ENCODE results near the gene IL34.
A peak's percentile ranks its signal among the peaks of the same experiment; 100 is the strongest.

IL34 gene

DNA sequence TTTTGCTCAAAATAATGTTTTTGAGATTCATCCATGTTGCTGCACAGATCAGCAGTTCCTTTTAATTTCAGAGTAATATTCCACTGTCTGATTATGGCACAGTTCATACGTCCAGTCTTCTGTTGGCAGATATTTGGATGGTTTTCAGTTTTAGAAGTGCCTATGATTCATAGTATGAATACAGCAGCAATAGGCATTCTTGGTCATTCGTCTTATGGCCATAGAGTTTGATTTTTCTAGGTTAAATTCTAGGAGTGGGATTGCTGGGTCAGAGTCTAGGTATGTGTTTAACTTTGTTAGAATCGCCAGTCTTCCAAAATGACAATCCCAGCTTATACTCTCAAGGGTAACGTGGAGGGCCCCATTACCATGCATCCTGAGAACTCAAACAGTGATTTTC, 11.5 kb upstream of the IL34 start:
- Histone ChIP-seq H3K9me3 (ENCODE audit: insufficient read depth, low read length, severe bottlenecking) (no peaks in the 10 kb centered on the region), H3K36me3 (ENCODE audit: insufficient read depth, low read length) (no peaks in the 10 kb centered on the region), H2AFZ (ENCODE audit: low read depth, low read length) (no peak overlapping the region), H3K9ac (ENCODE audit: low read depth, low read length) (no peak overlapping the region), H3K4me3 (ENCODE audit: low read depth in 1 of 2, low read length in 2 of 2) (no peak overlapping the region), H4K20me1 (ENCODE audit: insufficient read depth, low read length) (no peaks in the 10 kb centered on the region), H3K27me3 (ENCODE audit: insufficient read depth, low read length, poor library complexity) (peaks cover 5% of the 10 kb centered on the region), H3K79me2 (ENCODE audit: insufficient read depth, low read length) (no peaks in the 10 kb centered on the region), H3K27ac (ENCODE audit: low read length) (no peak overlapping the region), H3K4me2 (ENCODE audit: insufficient read depth, low read length) (no peak overlapping the region), H3K4me1 (ENCODE audit: insufficient read depth, low read length) (no peaks in the 10 kb centered on the region)
- TF ChIP-seq, protein P1, sequence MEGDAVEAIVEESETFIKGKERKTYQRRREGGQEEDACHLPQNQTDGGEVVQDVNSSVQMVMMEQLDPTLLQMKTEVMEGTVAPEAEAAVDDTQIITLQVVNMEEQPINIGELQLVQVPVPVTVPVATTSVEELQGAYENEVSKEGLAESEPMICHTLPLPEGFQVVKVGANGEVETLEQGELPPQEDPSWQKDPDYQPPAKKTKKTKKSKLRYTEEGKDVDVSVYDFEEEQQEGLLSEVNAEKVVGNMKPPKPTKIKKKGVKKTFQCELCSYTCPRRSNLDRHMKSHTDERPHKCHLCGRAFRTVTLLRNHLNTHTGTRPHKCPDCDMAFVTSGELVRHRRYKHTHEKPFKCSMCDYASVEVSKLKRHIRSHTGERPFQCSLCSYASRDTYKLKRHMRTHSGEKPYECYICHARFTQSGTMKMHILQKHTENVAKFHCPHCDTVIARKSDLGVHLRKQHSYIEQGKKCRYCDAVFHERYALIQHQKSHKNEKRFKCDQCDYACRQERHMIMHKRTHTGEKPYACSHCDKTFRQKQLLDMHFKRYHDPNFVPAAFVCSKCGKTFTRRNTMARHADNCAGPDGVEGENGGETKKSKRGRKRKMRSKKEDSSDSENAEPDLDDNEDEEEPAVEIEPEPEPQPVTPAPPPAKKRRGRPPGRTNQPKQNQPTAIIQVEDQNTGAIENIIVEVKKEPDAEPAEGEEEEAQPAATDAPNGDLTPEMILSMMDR (IDR thresholded peaks at IDR 0.05; ENCODE audit: borderline replicate concordance, extremely low read depth, low read length, poor library complexity, severe bottlenecking): no peak
- TF ChIP-seq EZH2 (IDR thresholded peaks at IDR 0.05; ENCODE audit: borderline replicate concordance, low read depth, low read length, severe bottlenecking): no peak
- DNase-seq (no peak), ATAC-seq (ENCODE audit: insufficient read depth, low read depth) (no peak)

DNA sequence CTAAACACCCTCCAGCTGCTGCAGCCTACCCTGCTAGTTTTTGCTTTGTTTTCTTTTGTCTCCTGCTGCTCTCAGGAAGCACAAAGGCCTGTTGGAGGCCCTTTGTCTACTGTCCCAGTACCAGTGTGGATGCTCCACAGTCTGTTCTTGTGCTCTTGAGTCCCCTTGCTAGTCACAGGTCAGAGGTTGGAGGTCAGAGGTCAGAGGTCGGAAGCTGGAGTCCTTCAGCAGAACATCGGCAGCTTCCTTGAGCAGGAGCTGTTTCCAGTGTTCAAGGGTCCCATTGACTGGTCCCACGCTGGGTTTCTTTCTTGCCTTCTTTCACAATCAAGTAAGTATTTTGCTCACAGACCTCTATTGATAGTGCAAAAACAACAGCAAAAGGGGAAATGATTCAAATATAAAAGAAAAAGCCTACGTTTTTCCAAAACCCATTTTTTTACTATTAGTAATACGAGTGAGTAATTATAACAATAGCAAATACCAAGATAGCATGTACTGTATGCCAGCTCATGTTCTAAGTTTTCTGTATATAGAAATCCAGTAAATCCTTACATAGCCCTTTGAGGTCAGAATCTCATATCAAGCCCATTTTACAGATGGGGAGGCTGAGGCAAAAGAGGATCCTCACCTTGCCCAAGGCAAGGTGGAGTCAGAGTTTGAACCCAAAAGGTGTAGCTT, 10.9 kb upstream of the IL34 start:
- H3K27ac ChIP-seq (ENCODE audit: low read length): no peak overlapping the region
- H4K20me1 ChIP-seq (ENCODE audit: insufficient read depth, low read length): no peaks in the 10 kb centered on the region
- H3K4me2 ChIP-seq (ENCODE audit: insufficient read depth, low read length): no peak overlapping the region
- peaks cover 5% of the 10 kb centered on the region for H3K27me3 ChIP-seq (ENCODE audit: insufficient read depth, low read length, poor library complexity)
- ATAC-seq (ENCODE audit: insufficient read depth, low read depth) (no peak), DNase-seq (no peak)
- no peaks in the 10 kb centered on the region for H3K79me2 ChIP-seq (ENCODE audit: insufficient read depth, low read length)
- H3K36me3 ChIP-seq (ENCODE audit: insufficient read depth, low read length): no peaks in the 10 kb centered on the region
- H3K9me3 ChIP-seq (ENCODE audit: insufficient read depth, low read length, severe bottlenecking): no peaks in the 10 kb centered on the region
- no peaks in the 10 kb centered on the region for H3K4me1 ChIP-seq (ENCODE audit: insufficient read depth, low read length)
- no peak overlapping the region for H3K9ac ChIP-seq (ENCODE audit: low read depth, low read length)
- TF ChIP-seq, protein P1 (IDR thresholded peaks at IDR 0.05; ENCODE audit: borderline replicate concordance, extremely low read depth, low read length, poor library complexity, severe bottlenecking): no peak
- TF ChIP-seq EZH2 (IDR thresholded peaks at IDR 0.05; ENCODE audit: borderline replicate concordance, low read depth, low read length, severe bottlenecking): no peak
- H2AFZ ChIP-seq (ENCODE audit: low read depth, low read length): no peak overlapping the region
- no peak overlapping the region for H3K4me3 ChIP-seq (ENCODE audit: low read depth in 1 of 2, low read length in 2 of 2)

DNA sequence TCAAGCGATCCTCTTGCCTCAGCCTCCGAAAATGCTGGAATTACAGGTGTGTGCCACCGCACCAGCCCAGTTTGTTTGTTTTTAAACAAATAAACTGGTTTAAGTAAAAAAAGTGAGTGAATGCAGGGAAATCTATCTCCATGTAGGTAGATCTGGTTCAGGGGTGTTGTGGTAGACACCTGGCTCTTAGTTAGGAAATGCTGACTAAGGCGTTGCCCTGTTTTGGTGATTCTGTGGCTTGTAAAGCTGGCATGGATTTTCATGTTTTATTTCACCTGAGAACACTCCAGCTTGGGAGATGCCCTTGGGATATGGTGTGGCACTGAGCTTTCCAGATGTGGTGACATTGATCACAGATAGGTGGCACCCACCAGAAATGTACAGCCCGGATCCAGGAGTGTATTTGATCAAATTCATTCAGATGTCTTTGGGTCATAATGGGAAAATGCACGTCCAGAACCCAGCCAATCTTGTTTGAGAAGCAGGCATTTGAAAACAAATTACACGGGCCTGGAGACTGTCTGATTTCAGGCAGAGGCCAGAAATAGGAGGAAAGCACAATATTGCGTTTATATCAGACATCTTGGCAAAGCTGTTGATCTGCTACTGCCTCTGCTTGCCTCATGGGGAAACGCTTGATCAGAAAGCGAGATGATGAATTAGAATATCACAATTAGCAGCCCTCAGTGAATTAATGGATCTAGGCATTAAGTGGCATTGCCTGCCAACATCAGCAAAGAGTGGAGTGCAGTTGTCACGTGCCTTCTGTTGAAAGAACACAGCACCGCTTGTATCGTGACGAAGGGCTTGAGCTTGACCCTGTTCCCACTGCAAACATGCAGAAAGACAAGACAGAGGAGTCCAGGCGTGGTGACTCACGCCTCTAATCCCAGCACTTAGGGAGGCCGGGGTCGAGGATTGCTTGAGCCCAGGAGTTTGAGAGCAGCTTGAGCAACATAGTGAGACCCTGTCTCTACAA, 7.3 kb upstream of the IL34 start:
- H3K9me3 ChIP-seq (ENCODE audit: insufficient read depth, low read length, severe bottlenecking): no peaks in the 10 kb centered on the region
- no peak overlapping the region for H2AFZ ChIP-seq (ENCODE audit: low read depth, low read length)
- no peak overlapping the region for H3K4me3 ChIP-seq (ENCODE audit: low read depth in 1 of 2, low read length in 2 of 2)
- no peaks in the 10 kb centered on the region for H3K36me3 ChIP-seq (ENCODE audit: insufficient read depth, low read length)
- H4K20me1 ChIP-seq (ENCODE audit: insufficient read depth, low read length): no peaks in the 10 kb centered on the region
- H3K4me2 ChIP-seq (ENCODE audit: insufficient read depth, low read length): no peak overlapping the region
- no peak overlapping the region for H3K27ac ChIP-seq (ENCODE audit: low read length)
- H3K27me3 ChIP-seq (ENCODE audit: insufficient read depth, low read length, poor library complexity): peaks cover 5% of the 10 kb centered on the region
- H3K79me2 ChIP-seq (ENCODE audit: insufficient read depth, low read length): no peaks in the 10 kb centered on the region
- TF ChIP-seq, protein P1 (IDR thresholded peaks at IDR 0.05; ENCODE audit: borderline replicate concordance, extremely low read depth, low read length, poor library complexity, severe bottlenecking): peak; percentile 18
- no peak for TF ChIP-seq EZH2 (IDR thresholded peaks at IDR 0.05; ENCODE audit: borderline replicate concordance, low read depth, low read length, severe bottlenecking)
- no peak overlapping the region for H3K9ac ChIP-seq (ENCODE audit: low read depth, low read length)
- DNase-seq (no peak), ATAC-seq (ENCODE audit: insufficient read depth, low read depth) (no peak)
- no peaks in the 10 kb centered on the region for H3K4me1 ChIP-seq (ENCODE audit: insufficient read depth, low read length)
